SKM-1 treated with dmso at 0.1 percent for 144 hours (cell line): ENCODE data around the gene APMAP.

Source experiments
- DNase-seq: peaks from one replicate; lab custom pipeline; 2025; ENCODE audit not compliant: unreplicated experiment; lab: John Stamatoyannopoulos, UW

The APMAP gene

GRCh38 chr20:24990810-24991252, 1.7 kb downstream of the APMAP start:
- DNase-seq = no peak

DNA sequence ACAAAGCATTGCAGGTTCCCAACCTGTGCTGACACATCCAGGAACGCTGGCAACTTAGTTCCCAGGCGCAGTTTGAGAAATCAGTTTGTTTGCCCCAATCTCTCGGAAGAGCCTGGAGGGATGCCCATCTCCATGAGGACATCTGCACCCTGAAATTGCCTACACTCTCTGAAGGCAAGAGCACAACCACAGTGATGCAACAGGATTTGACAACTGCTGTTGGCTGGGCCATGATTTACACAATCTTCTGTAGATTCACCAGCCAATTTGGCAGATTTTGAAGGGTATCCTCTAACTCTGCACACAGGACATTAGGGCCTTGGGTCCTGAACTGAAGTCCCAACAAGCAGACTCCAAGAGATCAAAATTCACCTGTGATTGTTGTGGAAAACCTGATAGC, 3.4 kb downstream of the APMAP start:
- DNase-seq = no peak

DNA sequence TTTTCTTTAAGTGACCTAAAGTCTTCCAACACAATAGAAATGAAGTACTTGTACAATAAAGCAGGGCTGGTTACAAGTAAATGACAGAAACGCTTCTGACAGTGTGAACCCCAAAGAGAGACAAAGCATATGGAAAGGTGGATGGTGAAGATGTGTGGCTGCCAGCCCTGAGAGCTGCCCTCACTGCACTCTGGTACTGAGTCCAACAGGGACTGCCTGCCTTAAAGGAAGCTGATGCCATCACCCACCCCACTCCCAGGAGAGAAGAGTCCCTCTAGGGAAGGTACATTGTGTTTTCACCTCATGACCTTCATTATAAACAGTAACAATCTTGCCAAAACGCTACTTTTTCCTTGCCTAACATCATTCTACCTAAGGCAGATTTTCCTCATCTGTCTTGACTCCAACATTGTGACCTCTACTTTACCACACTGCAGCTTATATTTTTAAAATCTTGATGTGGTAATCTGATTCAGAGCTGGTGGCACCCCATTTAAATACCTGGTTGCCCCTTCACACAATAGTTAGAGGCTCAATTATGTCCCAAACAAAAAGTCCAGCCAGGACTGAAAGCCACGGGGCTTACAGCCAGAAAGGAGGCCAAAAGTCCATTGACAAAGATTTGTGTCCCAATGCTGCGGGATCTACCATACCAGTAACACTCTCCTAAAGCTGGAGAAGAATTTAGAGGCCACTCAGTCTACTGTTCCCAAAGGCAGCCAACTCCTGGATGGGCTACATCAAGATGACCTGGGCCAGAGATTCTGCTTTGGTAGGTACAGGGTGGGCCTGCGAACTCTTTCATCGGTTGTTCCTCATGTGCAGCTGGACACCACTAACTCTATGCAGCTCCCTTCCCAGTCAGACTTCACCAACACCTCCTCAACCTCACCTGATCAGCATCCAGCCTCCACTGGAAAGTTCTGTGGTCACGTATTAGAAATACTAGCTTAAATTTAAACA, 4.4 kb downstream of the APMAP start:
- no peak for DNase-seq

DNA sequence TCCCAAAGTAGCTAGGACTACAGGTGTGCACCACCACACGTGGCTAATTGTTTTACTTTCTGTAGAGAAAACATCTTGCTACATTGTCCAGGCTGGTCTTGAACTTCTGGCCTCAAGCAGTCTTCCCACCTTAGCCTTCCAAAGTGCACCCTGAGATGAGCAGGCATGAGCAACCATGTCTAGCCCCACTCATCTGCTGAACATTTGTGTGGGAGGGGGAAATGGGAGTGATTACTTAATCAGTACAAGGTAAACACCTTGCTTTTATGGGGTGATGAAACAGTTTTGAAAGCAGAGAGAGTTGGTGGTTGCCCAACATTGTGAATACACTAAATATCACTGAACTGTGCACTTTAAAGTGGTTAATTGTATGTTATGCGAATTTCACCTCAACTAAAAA, 5.3 kb downstream of the APMAP start:
- no peak for DNase-seq

GRCh38 chr20:24986436-24987015, 6.0 kb downstream of the APMAP start:
- no peak for DNase-seq

GRCh38 chr20:24985802-24986201, 6.7 kb downstream of the APMAP start:
- no peak for DNase-seq

DNA sequence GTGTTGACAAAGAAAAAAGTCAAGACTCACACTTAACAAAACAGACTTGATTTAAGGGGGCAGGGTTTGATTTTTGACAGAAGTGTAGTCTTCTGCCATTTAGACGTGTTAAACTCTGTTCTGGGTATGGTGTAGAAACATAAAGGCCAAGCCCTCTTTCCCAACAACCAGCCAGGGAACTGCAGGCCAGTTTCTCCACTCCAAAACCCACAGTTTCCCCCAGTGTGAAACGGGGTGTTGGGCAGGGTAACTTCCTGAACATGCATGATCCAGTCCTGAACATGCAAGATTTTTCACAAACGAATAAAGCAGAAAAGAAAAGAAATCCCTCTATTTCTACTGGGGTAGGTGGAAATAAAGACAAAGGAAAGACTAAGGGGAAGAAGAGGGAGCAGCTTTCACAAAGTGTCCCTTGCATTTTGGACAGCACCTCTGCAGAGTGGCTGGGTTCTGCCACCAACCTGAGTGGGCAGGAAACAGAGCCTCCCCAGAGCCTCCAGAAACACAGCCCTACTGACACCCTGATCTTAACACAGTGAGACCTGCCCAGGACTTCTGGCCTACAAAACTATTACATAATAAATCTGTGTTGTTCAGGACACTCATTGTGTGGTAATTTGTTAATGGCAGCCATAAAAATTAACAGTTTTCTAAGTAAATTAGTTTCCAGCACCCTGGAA, 7.5 kb downstream of the APMAP start:
- DNase-seq = peak; percentile 45

DNA sequence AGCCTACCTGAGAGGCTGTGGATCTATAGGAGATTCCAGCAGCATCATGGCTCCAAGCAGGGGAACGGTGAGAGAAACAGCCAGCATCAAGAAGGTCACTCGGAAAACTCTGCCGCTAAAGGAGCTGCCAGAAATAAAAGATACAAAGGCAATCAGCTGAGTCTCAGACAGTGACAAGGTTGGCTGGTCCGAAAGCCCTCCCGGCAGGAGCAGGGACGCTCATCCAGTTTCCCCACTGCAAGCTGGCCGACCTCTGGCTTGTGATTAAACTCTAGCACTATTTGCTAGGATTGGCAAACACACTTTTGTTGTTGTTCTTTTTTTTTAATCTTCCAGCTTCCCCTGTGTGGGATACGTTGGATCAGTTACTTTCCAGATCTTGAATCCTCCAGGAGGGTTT, 8.7 kb downstream of the APMAP start:
- no peak for DNase-seq

DNA sequence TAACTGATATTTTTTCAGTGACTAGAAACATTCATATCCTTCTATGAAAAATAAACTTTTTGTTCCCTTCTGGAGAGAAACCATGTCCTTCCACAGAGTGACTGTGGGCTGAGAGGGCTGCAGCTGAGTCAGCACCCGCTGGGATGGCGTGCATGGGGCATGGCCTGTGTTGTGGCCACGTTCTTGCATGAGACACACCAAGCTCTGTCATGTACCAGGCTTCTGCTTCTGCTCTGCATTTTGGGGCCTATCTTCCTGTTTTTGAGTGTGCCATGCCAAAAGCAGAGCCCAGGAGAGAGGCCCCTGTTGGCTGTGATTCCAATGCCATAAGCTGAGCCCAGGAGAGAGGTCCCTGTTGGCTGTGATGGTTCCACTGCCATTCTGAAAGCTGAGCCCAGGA, 10.8 kb downstream of the APMAP start:
- DNase-seq = no peak

DNA sequence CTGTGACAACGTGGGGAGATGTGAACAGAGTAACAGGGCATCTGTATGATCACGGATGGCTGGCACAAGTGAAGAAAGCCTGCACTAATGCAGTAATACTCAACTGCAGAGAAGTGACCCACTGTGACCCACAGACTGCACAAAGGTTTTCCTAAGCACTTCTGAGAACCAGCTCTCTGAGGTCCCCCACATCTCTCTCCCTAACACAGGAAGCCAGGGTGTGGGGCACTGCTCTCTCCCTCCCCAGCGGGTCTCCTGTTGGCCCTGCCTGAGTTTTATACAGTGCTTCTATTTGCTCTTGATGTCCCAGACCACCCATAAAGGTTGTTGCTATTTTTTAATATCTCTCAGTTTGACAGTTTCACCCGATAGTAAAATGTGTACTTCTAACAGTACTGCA, 11.3 kb downstream of the APMAP start:
- no peak for DNase-seq

DNA sequence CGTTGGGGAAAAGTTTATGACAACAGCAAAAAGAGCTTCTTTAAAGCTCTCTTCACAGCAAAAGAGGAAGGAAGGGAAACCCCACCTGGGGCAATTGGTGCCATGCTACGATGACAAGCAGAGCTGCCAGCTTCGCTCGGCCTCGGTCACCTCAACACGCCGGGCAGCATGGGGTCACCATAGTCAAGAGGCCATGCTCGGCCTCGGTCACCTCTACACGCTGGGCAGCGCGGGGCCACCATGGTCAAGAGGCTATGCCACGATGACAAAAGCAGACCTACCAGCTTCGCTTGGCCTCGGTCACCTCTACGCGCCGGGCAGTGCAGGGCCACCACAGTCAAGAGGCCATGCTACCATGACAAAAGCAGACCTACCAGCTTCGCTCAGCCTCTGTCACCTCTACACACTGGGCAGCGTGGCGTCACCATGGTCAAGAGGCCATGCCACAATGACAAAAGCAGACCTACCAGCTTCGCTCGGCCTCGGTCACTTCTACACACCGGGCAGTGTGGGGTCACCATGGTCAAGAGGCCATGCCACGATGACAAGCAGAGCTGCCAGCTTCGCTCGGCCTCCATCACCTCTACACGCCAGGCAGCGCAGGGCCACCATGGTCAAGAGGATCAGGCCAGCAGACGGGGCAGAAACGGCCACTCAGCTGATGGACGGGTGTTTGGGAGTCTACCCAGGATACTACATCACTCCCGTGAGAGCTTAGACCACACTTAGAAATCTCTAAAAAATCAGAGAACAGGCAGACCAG, 12.1 kb downstream of the APMAP start:
- no peak for DNase-seq

DNA sequence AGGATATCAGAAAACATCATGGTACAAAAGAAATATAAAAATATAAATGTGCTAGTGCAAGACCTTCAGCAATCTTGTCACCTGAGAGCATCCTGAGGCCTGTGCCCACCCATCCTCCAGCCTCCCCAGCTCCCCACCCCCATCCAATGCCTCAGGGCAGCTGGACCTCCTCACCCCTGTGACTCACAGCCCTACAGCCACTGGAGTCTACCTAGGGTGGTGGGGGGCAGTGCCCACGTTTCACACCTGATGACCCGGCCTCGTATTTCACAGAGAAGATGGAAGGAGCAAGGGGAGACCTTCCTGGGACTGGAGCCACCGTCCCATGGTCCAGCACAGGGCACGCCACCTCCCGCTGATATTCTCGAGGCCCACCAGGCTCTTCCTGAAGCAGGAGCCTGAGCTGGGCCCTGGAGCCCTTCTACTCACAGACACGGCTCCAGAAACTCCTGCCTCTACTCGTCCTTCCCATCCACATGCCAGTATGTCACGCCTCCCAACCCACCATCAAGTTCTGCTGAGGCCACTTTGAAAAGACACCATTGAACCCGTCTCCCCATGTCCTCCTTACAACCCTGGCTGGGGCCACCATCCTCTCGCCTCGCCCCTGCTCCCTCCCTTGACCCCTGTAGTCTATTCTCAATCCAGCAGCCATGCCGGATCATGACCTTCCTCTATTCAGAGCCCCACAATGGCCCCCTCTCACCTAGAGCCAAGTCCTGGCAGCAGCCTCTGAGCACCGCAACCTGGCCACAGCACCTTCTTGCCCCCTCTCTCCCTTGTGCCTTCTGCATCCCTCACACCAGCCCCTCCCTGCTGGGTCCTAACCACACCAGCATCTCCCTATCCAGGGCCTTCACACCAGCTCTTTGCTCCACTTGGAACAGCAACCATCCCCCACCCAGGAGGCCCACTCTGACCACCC, 13.3 kb downstream of the APMAP start:
- DNase-seq = no peak

- no peak for DNase-seq
Observed at GRCh38 chr20:24978513-24978912, 14.0 kb downstream of the APMAP start.

GRCh38 chr20:24977797-24978196, 14.8 kb downstream of the APMAP start:
- DNase-seq = no peak

- no peak for DNase-seq
Observed at GRCh38 chr20:24977336-24977735, 15.2 kb downstream of the APMAP start.

DNA sequence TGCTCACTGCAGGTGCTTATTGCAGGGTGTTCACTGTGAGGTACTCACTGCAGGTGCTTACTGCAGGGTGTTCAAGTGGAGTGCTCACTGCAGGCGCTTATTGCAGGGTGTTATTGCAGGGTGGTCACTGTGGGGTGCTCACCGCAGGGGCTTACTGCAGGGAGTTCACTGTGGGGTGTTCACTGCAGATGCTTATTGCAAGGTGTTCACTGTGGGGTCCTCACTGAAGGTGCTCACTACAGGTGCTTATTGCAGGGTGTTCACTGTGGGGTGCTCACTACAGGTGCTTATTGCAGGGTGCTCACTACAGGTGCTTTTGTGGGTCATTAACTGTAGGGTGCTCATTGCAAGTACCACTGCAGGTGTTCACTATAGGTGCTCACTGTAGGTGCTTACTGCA, 20.2 kb downstream of the APMAP start:
- no peak for DNase-seq

DNA sequence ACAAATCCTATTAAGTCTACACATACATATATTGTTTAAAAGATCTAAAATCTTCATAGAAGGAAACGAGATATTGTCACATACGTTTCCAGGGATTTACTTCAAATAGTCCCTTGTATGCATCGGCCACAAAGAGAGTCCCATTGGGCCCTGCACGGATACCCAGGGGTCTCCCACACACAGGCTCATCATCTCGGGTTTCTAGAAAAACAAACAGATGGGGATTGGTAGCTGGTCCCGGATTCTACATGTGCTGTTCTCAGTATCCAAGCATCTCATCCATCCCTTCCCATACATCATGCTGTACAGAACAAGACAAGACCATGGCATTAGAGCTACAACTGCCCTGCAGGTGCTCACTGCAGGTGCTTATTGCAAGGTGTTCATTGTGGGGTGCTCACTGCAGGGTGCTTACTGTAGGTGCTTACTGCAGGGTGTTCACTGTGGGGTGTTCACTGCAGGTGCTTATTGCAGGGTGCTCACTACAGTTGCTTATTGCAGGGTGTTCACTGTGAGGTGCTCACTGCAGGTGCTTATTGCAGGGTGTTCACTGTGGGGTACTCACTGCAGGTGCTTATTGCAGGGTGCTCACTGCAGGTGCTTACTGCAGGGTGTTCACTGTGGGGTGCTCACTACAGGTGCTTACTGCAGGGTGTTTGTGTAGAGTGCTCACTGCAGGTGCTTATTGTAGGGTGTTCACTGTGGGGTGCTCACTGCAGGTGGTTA, 21.0 kb downstream of the APMAP start:
- no peak for DNase-seq

GRCh38 chr20:24970754-24971153, 21.8 kb downstream of the APMAP start:
- DNase-seq = no peak

DNA sequence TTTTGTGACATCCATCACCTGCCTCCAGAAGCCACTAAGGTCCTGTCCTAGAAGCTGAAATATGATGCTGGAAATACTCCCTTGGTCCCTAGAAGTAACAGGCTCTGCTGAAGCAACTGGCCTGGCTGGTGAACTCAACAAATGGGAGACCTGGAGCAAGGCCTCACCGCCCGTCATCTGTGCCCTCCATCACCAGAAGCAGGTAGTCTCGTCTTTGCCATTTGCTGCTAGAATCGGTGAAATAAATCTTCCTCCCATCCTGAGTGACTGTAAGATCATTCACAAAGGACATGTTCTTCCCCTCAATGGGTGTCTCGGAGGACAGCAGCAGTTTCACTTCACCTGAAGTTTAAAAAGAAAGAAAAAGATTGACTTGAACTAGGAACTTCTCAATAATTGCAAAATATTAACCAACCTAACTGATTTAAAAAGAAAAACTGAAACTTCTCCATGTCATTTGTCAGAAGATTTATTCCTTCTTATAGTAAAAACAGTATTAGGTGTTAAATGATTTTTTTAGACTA, 22.5 kb downstream of the APMAP start:
- DNase-seq = no peak
